Cardiac fibroblast (primary cell): Measurements from ENCODE around the gene RAB15.

ENCODE experiments used
- DNase-seq, 2 donors: peaks; one replicate each; pipeline versions ENCODE4 v3.0.0 to v3.0.0-alpha.2; 2010; ENCODE audit warnings: low read depth in 2 of 2
- H3K4me3 ChIP-seq, 2 donors: replicated peaks in 1 of 2; 1 replicate in 1 of 2; 2 replicates in 1 of 2; pipeline ENCODE4 v1.5.1; 2011; ENCODE audit warnings: low read depth in 2 of 2, low read length in 2 of 2, mild to moderate bottlenecking in 2 of 2, moderate library complexity in 1 of 2
- TF ChIP-seq, protein P1 (sequence below): IDR thresholded peaks from one replicate; pipeline ENCODE4 v1.5.1; 2011; ENCODE audit warnings: low read depth, mild to moderate bottlenecking, low read length, inconsistent platforms

RAB15 gene

DNA sequence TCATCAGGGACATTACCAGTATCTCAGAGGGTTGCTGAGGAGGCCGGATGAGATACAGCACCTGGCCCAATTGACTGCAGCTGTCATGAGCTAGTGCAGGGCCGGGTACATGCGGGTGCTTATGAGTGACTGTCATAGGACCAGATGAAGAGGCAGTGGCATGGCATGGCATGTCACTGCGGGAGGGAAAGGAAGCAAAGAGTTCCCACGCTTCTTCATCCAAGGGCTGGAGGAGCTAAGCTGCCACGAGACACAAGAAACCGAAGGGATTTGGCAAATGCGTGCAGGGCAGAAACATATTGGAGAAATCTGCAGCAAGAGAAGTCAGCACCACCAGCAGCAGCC lies 18.9 kb downstream of the RAB15 start:
- no peak for DNase-seq
- no peak overlapping the region for H3K4me3 ChIP-seq
- TF ChIP-seq, protein P1, sequence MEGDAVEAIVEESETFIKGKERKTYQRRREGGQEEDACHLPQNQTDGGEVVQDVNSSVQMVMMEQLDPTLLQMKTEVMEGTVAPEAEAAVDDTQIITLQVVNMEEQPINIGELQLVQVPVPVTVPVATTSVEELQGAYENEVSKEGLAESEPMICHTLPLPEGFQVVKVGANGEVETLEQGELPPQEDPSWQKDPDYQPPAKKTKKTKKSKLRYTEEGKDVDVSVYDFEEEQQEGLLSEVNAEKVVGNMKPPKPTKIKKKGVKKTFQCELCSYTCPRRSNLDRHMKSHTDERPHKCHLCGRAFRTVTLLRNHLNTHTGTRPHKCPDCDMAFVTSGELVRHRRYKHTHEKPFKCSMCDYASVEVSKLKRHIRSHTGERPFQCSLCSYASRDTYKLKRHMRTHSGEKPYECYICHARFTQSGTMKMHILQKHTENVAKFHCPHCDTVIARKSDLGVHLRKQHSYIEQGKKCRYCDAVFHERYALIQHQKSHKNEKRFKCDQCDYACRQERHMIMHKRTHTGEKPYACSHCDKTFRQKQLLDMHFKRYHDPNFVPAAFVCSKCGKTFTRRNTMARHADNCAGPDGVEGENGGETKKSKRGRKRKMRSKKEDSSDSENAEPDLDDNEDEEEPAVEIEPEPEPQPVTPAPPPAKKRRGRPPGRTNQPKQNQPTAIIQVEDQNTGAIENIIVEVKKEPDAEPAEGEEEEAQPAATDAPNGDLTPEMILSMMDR, result no peak

DNA sequence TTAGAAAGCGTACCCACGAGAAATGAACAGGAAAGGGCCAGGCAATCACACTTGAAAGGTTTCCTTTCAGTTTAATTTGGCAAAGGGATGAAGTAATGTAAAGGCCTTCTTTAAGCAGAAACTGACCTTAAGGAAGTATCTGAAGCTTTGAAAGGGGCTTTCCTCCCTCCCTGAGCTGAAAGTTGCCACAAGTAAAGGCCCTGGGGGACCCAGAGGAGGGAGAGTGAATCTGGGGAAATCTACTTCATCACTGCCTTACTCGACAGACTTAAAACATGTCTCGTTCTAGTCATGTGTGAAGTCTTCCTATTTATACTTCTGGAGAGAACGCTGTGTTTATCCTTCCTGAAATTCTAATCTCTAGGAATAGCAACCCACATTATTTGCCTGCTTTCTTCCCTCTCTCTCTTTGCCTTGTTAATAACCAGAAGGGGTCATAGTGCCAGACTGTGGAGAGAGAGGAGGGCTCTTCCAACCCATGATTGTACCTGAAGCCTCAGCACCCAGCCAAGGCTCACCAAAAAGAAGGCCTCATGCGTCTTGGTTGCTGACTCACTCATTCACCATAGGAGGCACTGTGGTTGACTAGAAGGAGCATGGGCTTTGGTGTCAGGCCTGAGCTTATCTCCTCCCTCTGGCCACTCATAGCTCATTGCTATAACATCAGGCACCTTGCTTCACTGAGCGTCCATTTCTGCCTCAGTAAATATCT lies 19.4 kb downstream of the RAB15 start:
- TF ChIP-seq, protein P1, result no peak
- H3K4me3 ChIP-seq, result no peak overlapping the region
- DNase-seq, result no peak

DNA sequence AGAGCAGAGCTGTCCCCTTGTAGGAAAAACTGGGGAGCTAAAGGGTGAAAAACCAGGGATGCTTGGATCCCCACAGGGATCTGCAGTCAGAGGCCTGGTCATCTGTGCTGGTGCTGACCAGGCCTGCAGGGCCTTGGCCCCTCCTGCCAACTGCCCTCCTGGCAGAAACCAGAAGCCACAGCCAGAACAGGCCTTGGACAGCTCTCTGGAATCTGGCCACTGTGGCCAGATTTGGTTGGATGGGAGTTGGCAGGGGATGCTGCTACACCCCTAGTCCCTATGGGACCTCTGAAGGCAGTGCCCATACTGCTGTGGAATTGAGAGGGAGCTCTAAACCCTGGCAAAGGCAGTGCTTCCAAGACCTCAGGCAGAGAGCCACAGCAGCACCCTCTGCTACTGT lies 20.4 kb downstream of the RAB15 start:
- TF ChIP-seq, protein P1, result no peak
- DNase-seq, result no peak

DNA sequence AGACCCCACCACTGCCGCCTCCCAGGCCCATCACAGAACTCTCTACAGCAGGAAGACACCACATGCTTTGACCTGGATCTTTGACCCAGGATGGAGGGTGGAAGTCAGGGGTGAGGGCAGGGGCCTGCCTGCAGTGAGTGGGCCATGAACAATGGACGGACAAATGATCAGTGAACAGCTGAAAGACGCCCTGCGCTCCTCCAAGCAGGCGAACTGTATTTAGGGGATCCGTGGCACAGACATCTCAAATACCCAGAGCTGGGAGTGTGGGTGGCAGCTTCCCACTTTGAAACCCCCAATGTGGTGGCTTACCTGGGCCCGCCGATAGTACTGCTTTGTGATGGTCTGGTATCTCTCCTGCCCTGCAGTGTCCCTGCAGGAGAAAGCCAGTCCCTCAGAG lies 20.8 kb downstream of the RAB15 start:
- H3K4me3 ChIP-seq, result no peak overlapping the region
- TF ChIP-seq, protein P1, result no peak
- DNase-seq, result no peak

More for the DNA sequence above, 20.4 kb downstream of the RAB15 start:
- H3K4me3 ChIP-seq, result no peak overlapping the region

DNA sequence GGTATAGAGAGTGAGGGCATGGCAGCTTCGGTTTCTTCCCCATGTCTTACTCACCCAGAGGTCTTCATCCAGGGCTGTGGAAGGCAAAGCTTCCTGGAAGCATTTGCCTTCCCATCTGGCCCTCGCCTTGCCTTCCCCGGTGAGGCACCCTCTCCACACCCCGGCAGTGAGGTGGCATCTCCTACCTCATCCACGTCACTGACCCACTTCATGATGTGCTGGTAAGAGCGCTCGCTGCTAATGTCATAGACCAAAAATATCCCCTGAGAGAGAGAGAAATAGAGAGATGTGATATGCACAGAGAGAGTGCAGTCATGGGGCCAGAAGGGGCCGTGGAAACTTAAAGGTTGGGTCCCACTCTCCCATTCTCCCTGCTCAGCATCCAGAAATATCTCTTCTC lies 21.2 kb downstream of the RAB15 start:
- TF ChIP-seq, protein P1, result no peak
- DNase-seq, result no peak
- H3K4me3 ChIP-seq, result no peak overlapping the region

DNA sequence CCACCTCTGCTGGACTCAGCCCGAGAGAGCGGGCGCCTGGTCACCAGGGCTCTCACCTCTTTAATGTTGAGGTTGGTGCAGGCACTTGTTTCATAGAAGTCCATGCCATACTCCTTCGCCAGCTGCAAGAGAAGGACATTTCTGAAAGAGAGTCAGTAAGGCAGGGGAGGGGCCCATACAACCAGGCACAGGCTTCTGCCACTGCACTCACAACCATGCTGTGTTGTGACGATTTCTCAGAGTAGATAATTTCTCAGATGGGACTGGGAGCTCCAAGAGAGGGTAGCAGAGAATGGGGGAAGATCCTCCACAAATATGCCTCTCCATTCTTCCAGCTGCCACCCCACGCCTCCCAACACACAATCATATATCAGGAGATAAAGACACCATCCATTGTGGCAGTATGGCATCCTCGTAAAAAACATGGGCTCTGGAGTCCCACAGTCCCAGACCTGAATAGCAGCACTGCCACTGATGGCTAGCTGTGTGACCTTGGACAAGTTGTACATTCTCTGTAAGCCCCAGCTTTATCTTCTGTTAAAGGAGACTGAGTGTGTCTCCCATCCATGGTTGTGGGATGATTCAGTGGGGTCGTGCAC lies 23.4 kb downstream of the RAB15 start:
- H3K4me3 ChIP-seq, result no peak overlapping the region
- no peak for DNase-seq
- TF ChIP-seq, protein P1, result no peak
